GM04503 (cell line): ENCODE data around the gene UBE4B.

Source experiments
- DNase-seq: peaks from one replicate; pipeline ENCODE4 v3.0.0-alpha.2; 2012; ENCODE audit warnings: low read depth

UBE4B gene

DNA sequence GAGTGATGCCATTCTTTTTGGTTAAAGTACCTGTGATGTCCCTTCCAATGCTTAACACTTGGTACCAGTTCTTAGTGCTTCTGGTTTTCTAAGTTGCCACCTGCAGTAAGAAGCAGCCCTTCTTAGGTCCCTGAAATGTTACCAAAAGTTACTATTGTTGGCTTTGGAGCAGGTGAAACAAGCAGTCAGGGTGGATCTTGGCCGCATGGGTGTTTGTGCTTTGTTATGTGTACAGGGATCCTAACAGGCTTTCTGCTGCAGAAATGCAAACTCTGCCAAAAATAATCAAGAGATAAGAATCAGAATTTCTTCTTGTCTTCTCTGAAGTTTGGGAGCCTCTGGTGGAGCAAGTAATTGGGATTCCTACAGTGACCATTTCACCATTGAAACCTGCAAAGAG lies 84.4 kb downstream of the UBE4B start:
- DNase-seq = no peak

GRCh38 chr1:10117865-10118264 lies 85.1 kb downstream of the UBE4B start:
- no peak for DNase-seq

GRCh38 chr1:10121688-10122087 lies 88.9 kb downstream of the UBE4B start:
- no peak for DNase-seq

DNA sequence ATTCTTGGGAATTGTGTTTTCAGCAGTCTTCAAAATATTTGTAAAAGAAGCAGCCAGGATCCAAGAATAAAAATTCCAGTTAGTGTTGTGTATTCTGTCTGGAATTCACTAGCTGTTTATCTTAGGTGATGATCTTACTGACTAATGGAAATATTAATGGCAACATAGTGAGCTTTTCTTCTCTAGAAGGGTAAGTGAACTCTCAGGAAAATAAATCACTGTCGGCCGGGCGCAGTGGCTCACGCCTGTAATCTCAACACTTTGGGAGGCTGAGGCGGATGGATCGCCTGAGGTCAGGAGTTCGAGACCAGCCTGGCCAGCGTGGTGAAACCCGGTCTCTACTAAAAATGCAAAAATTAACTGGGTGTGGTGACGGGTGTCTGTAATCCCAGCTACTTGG lies 90.2 kb downstream of the UBE4B start:
- peak; percentile 52 for DNase-seq

GRCh38 chr1:10128101-10128765 lies 95.5 kb downstream of the UBE4B start:
- DNase-seq = no peak

DNA sequence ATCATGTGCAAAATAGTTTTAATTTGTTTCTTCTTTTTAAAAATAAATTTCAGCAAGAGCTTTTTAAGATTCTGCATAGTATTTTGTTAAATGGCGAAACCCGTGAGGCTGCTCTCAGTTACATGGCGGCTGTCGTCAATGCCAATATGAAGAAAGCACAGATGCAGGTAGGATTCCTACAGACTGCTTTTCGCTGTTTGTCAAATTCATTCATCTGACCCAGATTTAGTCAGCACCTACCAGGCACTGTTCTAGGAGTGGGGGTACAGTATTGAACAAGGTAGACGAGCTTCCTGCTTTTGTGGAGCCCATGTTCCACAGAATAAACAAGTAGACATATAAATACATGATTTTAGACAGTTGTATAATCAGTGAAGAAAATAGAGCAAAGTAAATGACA lies 99.6 kb downstream of the UBE4B start:
- DNase-seq = no peak

DNA sequence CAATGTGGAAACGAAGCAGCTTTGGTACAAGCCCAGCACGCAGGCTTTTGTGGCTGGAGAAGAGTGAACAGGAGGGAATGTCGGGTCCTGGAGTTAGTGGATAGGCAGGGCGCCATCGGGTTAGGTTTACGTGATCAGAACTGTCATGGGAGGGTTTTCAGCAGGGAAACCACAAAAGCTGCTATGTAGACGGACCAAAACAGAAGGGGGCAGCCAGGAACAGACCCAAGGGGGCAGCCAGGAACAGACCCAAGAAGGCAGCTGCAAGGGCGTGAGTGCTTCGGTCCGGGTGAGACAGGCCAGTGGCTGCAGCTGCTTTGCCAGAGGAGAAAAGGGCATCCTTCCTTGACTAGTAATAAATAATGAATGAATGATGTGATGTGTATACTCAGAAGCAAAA lies 100.1 kb downstream of the UBE4B start:
- no peak for DNase-seq

DNA sequence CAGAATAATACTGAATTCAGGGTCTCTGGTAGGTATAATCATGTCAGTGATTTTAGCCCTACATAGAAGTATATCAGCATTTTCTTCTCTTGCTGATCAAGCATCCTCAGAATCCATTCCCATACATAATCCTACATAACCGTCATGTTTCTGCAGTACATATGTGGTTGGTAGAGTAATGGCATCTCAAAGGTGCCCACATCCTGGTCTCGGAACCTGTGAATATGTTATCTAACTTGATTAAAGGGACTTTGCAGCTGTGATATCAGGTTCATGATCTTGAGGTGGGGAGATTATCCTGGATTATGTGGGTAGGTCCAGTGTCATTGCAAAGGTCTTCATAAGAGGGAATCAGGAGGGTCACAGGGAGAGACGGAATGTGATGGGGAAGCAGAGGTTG lies 108.2 kb downstream of the UBE4B start:
- no peak for DNase-seq

DNA sequence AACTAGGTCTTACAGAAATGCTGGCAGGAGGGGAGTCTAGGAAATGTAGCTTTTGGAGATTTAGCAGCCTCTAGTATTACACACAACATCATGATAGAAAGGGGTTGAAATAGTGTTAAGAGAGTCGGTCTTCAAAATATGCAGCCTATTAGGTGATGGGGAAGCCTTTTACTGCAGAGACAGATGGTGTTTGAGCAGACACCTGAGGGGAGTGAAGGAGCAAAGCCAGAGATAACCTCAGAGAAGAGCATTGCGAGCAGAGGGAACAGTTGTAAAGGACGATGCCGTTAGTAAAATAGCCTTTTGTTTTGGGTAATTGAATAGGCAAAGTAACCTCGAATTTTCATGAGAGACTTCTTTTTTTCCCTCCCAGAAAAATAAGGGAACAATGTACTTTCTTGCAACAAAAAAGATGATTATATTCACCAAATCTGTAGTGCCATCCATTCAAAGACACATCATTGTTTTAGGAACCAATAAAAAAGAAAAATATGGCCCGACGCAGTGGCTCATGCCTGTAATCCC lies 111.3 kb downstream of the UBE4B start:
- no peak for DNase-seq

DNA sequence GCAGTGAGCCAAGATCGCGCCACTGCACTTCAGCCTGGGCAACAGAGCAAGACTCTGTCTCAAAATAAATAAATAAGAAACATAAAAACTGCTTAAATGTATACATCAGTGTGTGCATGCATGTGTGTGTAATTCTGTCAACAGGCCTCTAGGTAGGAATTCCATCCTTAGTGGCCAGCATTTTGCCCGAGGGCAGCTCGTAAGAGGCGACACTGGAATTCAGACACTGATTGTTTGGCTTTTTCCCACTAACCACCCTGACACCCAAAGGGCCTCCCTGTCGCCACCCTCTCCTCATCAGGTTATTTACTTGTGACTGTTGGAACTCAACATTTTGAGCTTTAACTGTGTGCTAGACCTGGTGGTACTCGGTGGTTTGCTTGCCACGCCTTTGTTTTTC lies 113.6 kb downstream of the UBE4B start:
- no peak for DNase-seq

DNA sequence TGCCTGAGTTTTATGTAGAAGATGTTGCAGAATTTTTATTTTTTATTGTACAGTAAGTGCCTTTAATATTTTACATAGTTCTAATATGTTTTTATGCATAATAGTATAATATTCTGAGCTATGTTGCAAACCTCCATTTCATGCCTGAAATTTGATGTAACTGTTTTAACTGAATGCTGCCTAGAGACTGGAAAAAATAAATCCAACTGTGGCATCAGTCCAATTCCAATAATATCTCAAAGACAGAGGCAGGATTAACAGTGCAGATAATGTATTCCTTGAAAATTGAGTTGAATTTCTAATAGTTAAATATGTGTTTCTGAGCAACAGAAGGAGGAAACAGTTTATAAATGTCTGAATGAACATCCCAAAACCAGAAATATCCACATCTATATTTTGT lies 116.5 kb downstream of the UBE4B start:
- DNase-seq = no peak

- no peak for DNase-seq
These were observed 120.0 kb downstream of the UBE4B start for GRCh38 chr1:10152709-10153284.

DNA sequence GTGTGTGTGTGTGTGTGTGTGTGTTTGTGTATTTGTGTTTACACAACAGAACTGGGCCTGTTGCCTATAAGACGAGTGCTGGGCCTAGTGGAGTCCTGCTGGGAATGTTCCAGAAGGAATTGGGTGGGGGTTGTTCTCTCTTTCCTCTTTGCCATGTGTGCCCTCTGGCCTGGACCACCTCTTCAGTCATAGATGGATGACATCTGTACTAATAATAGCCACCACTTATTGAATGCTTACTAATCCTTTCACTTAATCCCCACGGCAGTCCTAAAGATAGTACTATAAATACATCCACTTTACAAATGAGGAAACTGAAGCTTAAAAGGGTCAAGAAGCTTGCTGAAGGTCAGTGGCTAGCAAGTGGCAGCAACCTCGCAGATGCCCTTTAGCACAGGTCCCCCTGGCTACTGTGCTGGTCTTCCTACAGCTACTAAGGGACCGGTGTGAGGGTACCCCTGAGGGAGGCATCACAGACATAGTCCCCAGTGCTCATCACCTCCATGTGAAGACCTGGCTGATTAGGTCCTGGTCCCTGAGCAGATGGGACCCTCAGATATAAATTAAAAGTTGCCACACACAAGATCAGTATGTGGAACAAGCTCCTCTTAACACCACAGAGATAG lies 122.4 kb downstream of the UBE4B start:
- DNase-seq = no peak

GRCh38 chr1:10160173-10160572 lies 127.4 kb downstream of the UBE4B start:
- no peak for DNase-seq

- no peak for DNase-seq
These were observed 128.2 kb downstream of the UBE4B start for GRCh38 chr1:10160907-10161490.

DNA sequence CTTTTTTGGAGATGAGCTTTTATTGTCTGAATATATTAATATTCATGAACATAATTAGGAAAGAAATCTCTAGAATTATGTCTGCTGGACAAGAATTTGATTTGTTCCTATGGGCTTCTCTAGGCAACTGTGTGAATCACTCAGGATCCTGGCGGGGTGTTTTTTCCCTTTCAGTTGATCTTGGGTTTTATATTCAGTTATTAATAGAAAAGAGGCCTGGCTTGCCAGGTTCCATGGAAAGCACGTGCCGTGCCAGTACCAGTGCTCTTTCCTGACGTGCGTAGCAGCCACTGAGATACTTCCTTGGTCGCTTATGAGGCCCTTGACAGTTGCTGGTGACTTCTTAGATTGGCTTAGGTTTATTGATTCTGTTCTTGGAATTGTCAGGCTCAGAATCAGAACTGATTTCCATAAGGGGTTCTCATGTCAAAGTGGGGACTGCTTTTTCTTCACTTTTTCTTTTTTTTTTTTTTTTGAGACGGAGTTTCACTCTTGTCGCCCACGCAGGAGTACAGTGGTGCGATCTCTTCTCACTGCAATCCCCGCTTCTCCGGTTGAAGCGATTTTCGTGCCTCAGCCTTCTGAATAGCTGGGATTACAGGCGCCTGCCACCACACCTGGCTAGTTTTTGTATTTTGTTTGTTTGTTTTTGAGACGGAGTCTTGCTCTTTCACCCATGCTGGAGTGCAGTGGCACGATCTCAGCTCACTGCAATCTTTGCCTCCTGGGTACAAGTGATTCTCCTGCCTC lies 129.0 kb downstream of the UBE4B start:
- no peak for DNase-seq

- DNase-seq = no peak
These were observed 136.3 kb downstream of the UBE4B start for GRCh38 chr1:10168912-10169514.

GRCh38 chr1:10170239-10170574 lies 137.4 kb downstream of the UBE4B start:
- no peak for DNase-seq

GRCh38 chr1:10171105-10171767 lies 138.5 kb downstream of the UBE4B start:
- no peak for DNase-seq

- no peak for DNase-seq
These were observed 139.4 kb downstream of the UBE4B start for GRCh38 chr1:10171995-10172669.

- no peak for DNase-seq
These were observed 140.8 kb downstream of the UBE4B start for GRCh38 chr1:10173582-10173981.
